Brain microvascular endothelial cell (primary cell): ENCODE measurements around the gene NAT14.
"Not testable (repeated sequence)": the region's sequence is repeated elsewhere in the genome, so short reads cannot be mapped to it uniquely, and the experiment has no call there.

Experiments
- DNase-seq: peaks from one replicate; pipeline ENCODE4 v3.0.0-alpha.2; 2020
- H3K27ac ChIP-seq: fragments of 250-450 bp; sonication (Bioruptor Pico); 2 replicates; pipeline ENCODE4 v1.5.1; 2020; ENCODE audit warnings: mild to moderate bottlenecking, moderate library complexity
- H3K27me3 ChIP-seq: fragments of 250-450 bp; sonication (Bioruptor Pico); replicated peaks from 2 replicates; pipeline ENCODE4 v1.5.1; 2020; ENCODE audit warnings: mild to moderate bottlenecking
- H3K36me3 ChIP-seq: fragments of 250-450 bp; sonication (Bioruptor Pico); replicated peaks from 2 replicates; pipeline ENCODE4 v1.5.1; 2020; ENCODE audit warnings: mild to moderate bottlenecking
- H3K4me3 ChIP-seq: 2 replicates; pipeline ENCODE4 v1.5.1; 2011; ENCODE audit warnings: low read depth, mild to moderate bottlenecking, control low read depth, low read length, moderate library complexity
- in situ Hi-C: cut with HindIII; loops from 2 replicates; pipeline ENCODE4 v1.10.0; 2017; ENCODE audit warnings: low sequenced_read_pairs, low pct_ligation_motif_present
- TF ChIP-seq, protein P1 (sequence below): IDR thresholded peaks from 2 replicates; pipeline ENCODE4 v1.5.1; 2011; ENCODE audit warnings: low read depth, mild to moderate bottlenecking, moderate library complexity, low read length, control low read depth, inconsistent platforms; ENCODE audit errors: missing control alignments

The NAT14 gene

DNA sequence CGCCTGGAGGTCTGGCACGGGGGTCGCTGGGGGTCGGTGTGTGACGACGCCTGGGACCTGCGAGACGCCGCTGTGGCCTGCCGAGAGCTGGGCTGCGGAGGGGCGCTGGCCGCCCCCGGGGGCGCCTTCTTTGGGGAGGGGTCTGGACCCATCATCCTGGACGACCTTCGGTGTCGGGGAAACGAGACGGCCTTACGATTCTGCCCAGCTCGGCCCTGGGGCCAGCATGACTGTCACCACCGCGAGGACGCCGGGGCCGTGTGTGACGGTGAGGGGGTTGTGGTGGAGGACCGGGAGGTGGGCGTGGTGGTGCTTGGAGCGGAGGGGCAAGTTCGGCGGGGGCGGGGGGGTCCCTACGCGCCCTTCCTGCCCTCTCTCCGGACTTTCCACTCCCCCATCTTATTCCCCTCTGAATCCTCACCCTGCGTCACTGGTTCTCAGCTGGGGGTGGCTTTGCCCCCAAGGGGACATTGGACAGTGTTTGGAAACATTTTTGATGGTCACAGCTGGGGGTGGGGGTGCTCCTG lies 8.7 kb downstream of the NAT14 start:
- in situ Hi-C loops: no loop called here
- peak overlapping the region; percentile 70 for H3K27ac ChIP-seq
- peak overlapping the region; percentile 53 for H3K4me3 ChIP-seq

DNA sequence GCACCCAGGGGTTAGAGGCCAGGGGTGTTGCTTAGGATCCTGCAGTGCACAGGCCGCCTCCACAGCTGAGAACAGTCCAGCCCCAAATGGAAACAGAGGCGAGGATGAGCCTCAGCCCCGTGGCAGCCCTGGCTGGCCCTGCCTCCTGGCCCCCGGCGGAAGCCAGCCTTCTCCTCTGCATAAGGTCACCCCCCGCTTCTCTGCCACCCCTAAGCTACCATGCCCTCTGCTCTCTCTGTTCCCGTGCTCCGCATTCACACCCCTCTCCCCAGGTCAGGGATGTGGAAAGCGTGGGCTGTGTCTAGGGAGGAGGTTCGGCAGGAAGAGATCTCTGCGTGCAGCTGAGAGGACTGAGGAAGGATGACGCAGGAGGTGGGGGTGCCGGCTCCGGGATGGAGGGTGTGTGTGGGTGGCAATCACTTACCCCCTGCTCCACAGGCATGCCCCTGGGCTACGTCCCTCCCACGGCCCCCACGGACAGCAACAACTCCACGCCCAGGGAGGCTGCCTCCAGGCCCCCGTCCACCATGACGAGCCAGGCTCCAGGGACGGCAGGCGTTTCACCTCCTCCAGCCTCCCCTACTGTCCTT lies 9.3 kb downstream of the NAT14 start:
- in situ Hi-C loops: no loop called here
- Histone ChIP-seq H3K27me3 (no peaks in the 10 kb centered on the region), H3K4me3 (peak overlapping the region; percentile 53), H3K36me3 (no peaks in the 10 kb centered on the region), H3K27ac (peak overlapping the region; percentile 70)
- TF ChIP-seq, protein P1, sequence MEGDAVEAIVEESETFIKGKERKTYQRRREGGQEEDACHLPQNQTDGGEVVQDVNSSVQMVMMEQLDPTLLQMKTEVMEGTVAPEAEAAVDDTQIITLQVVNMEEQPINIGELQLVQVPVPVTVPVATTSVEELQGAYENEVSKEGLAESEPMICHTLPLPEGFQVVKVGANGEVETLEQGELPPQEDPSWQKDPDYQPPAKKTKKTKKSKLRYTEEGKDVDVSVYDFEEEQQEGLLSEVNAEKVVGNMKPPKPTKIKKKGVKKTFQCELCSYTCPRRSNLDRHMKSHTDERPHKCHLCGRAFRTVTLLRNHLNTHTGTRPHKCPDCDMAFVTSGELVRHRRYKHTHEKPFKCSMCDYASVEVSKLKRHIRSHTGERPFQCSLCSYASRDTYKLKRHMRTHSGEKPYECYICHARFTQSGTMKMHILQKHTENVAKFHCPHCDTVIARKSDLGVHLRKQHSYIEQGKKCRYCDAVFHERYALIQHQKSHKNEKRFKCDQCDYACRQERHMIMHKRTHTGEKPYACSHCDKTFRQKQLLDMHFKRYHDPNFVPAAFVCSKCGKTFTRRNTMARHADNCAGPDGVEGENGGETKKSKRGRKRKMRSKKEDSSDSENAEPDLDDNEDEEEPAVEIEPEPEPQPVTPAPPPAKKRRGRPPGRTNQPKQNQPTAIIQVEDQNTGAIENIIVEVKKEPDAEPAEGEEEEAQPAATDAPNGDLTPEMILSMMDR: no peak
- peak; percentile 80 for DNase-seq

More for the DNA sequence above, 8.7 kb downstream of the NAT14 start:
- TF ChIP-seq, protein P1: no peak
- no peaks in the 10 kb centered on the region for H3K36me3 ChIP-seq
- no peak for DNase-seq
- no peaks in the 10 kb centered on the region for H3K27me3 ChIP-seq

DNA sequence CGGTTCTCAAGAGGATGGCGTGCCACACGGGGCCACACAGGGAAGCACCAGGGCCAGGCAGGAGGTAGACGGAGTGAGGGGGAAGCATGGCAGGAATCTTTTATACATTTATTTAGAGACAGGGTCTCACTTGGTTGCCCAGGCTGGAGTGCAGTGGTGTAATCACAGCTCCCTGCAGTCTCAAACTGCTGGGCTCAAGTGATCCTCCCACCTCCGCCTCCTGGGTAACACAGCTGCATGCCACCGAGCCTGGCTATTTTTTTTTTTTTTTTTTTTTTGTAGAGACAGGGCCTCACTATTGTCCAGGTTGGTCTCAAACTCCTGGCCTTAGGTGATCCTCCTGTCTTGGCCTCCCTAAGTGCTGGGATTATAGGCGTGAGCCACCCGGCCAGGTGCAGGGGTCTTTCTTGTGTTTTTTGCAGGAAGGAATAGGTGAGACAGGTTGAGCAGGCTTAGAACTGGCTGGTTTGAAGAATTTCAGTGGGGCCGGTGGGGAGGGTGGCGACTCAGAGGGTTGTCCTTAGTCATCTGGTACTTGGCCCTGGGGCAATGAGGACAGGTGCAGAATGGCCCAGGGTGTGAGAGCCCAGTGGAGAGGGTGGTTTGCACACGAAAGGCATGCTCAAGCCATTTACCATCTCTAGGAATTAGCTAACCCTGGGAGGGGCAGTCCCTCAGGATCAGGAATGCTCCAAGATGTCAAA lies 10.8 kb downstream of the NAT14 start:
- H3K4me3 ChIP-seq: no peak overlapping the region
- TF ChIP-seq, protein P1: no peak
- no peak for DNase-seq
- no peak overlapping the region for H3K27ac ChIP-seq
- H3K27me3 ChIP-seq: no peaks in the 10 kb centered on the region
- in situ Hi-C loops: no loop called here
- peaks cover 8% of the 10 kb centered on the region for H3K36me3 ChIP-seq

DNA sequence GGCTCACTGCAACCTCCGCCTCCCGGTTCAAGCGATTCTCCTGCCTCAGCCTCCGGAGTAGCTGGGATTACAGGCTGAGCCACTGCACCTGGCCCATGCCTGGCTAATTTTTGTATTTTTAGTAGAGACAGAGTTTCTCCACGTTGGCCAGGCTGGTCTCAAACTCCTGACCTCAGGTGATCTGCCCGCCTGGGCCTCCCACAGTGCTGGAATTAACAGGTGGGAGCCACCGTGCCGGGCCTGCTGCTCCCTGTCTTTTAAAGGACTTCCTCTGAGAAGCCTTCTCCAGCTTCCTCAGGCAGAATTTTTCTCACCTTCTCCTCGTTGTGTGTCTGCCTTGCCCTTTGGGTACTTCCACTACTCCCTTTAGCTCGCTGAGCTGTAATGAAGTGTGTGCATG lies 11.8 kb downstream of the NAT14 start:
- peaks cover 11% of the 10 kb centered on the region for H3K36me3 ChIP-seq
- H3K27ac ChIP-seq, DNase-seq, in situ Hi-C loops, H3K4me3 ChIP-seq, H3K27me3 ChIP-seq: not testable (repeated sequence)

DNA sequence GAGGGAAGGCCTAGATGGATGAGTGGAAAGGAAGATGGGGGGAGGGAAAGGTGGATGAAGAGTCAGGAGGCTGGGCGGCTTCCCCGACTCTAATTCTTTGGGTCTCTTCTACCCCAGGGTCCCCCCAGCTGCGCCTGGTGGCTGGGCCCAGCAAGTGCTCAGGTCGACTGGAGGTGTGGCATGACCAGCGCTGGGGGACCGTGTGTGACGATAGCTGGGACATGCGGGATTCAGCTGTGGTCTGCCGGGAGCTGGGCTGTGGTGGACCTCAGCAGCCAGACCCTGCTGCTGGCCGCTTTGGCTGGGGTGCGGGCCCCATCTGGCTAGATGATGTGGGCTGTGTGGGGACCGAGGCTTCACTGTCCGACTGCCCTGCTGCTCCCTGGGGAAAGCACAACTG lies 12.8 kb downstream of the NAT14 start:
- peaks cover 11% of the 10 kb centered on the region for H3K36me3 ChIP-seq
- in situ Hi-C loops: no loop called here
- no peak overlapping the region for H3K4me3 ChIP-seq
- TF ChIP-seq, protein P1: no peak
- H3K27me3 ChIP-seq: no peaks in the 10 kb centered on the region
- H3K27ac ChIP-seq: no peak overlapping the region
- no peak for DNase-seq

DNA sequence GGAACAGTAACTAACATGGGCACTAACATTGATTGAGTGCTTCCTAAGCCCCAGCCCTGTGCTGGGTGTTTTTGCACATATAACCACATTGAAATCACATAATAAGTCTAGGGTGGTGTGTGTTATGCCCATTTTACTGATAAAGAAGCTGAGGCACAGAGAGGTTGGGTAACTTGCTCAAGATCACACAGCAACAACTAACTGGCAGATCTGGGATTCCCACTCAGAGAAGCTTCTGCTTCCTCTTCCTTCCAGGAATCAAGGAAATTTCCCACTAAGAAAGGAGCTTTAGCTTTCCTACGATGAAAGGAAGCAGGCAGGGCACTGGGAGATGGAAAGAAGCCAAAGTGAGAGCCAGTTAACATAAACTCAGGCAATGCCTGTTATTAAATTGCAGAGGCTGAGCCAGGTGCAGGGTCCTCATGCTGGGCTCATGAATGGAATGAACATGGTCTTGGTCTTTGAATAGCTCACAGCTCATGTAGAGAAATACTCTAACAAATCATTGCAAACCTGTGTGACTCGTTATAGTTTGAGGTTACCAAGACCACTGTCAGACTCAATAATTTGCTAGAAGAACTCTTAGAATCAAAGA lies 13.4 kb downstream of the NAT14 start:
- DNase-seq: no peak
- Histone ChIP-seq H3K27ac (no peak overlapping the region), H3K27me3 (no peaks in the 10 kb centered on the region), H3K4me3 (no peak overlapping the region), H3K36me3 (peaks cover 11% of the 10 kb centered on the region)
- in situ Hi-C loops: no loop called here
- TF ChIP-seq, protein P1: no peak
